ENCODE measurements around the gene OTX1.

- no peak for TF ChIP-seq CTCF (IDR thresholded peaks at IDR 0.05)
- no peak for TF ChIP-seq ZFX (IDR thresholded peaks at IDR 0.05; ENCODE audit: borderline replicate concordance)
Measured at GRCh38 chr2:63054841-63055225, 4.2 kb downstream of the OTX1 start.
